GM18909 (cell line): ENCODE results near the gene TM9SF4.

Experiments
- ATAC-seq: cut with Tn5 transposase; IDR thresholded peaks from one replicate; pipeline ENCODE4 v1.9.1; 2021; ENCODE audit warnings: mild to moderate bottlenecking; ENCODE audit not compliant: unreplicated experiment, poor library complexity

TM9SF4 gene

DNA sequence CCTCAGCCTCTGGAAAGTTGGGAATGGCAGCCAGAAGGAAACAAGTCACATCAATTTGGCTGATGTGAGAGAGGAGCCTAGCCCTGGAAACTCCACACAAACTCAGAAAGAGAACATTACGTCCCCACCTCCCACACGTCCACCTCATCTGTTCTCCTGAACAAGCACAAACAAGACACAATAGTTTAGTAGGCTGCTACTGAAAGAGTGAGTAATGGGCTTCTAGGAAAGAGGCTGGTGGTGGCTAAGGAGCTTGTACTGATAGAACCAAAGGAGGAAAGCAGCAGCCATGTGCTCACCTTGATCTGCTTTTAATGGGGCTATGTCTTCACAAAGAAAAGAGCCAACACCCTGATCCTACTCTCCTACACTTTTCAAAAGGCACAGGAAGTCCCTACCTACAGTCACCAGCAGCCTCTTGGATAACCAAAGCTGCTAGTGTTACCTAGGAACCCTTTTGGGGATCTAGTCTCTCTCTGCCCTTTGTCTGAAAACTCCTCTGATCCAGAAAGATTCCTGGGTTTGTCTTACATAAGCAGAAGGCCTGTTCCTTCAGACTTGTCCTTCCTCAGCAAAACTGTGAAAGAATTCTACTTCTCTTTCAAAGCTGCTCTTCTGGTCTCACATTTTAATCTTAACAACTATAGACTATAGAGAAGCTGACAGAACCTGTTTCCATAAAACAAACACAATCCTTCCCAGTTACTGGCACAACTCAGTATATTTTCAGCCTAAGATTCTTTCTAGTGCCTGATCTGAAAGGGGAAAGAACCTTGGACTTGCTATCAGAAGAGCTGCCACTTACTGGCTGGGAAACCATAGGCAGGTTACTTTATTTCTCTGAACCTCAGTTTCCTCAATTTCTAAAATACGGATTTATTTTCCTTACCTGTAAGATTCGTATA is 94.9 kb downstream of the TM9SF4 start:
- no peak for ATAC-seq

DNA sequence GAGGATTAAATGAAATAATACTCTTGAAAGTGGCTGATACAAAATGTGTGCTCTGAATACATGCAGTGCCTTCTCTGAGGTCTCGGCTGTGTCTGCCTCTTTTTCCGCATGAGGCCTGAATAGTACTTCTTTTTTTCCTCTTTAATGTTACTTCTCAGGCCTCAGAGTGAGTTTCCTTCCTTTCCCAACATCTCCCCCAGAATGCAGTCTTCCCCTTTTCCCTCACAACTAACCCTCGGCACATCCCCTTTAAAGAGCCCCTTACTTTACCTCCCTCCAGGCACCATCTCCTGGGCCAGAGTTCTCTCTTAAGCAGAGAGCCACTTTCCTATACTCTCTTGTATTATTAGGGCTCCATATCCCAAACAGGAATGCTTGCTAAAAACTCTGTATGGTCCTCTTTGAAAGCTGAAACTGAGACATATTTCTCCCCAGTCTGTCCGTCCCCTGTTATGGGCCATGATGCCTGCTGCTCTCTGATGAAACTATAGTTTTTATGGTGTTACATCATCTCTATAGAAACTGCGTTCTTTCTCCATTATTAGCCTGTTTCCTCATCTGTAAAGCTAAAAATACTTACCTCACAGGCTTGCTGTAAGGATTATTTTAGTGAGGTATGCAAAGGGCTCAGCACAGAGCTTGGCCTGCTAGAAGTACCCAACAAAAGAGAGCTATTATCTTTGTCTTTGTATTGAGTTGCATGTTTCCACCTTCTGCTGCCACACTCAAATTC is 95.8 kb downstream of the TM9SF4 start:
- no peak for ATAC-seq

DNA sequence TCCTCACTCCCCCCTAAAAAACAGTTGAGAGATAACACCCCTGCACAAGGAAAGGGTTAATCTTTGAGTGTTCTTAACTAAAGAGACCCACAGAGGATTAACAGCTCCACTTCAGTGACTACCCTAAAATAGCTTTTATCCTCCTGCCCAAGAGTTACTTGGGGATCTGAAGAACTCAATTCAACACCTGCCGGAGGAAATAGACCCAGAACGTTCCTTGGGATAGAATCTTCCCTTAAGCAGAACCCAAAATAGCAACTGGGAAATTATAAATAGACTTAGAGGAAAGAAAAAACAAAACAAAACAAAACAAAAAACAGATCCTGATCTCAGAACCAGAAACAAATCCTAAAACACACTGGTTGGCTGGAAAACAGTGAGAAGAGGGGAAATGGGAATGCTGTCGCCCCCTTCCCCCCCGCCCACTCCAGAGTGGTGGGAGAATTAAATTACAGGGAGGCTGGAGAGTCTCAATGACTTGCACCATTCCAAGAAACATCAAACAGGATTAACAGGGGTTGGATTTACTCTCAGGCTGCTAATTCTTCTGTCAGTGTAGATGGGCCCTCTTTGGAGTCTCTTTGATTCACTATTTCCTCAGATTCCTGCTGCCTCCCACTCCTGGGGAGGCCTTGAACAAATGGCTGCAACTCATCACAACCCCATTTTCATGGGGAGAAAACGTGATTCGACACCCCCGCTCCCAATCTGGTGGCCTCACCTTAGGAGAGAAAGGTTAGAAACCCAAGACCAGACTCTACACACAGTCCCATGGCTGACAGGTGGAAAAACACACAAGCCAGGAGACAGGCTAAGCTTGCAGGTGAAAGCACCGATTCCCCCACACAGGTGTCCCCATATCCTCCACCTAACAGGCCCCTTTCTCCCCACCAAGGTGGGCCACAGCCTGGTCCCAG is 96.6 kb downstream of the TM9SF4 start:
- no peak for ATAC-seq

DNA sequence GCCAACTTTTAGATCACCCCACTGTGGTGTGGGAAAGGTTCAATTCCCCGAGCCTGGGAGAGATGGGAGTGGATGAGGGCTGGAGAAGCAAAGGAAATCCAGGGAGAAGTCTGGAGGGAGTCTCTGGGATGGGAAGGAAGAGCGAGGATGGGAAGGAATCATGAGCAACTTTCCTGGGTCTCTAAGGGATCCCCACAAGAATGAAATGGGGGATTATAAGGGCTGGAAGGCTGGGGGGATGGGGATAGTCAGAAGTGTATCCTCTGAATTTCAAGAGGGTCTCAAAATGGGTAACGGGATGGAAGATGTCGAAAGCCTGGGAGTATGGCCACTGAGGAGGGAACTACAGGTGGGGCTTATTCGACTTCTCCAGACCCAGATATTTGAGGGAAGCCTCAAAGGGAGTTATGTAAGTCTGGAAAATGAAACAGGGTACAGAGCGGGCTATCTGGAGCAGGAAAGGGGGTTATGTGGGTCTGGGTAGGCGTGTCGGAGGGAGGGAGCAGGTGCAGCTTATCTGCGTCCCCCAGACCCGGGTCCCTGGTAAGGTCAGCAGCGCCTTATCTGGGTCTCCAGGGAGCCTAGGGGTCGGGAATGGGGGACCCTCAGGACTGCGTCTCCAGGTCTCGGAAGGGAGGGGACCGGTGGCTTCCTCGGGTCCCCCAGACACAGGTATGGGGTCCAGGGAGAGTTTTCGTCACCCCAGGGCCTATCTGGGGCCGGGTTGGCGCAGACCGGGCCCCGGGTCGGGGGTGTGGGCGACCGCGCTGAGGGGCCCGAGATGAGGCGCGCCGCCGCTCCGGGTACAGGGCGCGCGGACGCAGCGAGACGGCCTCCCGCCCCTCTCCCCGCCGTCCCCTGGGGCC is 97.5 kb downstream of the TM9SF4 start:
- peak; percentile 7 for ATAC-seq

DNA sequence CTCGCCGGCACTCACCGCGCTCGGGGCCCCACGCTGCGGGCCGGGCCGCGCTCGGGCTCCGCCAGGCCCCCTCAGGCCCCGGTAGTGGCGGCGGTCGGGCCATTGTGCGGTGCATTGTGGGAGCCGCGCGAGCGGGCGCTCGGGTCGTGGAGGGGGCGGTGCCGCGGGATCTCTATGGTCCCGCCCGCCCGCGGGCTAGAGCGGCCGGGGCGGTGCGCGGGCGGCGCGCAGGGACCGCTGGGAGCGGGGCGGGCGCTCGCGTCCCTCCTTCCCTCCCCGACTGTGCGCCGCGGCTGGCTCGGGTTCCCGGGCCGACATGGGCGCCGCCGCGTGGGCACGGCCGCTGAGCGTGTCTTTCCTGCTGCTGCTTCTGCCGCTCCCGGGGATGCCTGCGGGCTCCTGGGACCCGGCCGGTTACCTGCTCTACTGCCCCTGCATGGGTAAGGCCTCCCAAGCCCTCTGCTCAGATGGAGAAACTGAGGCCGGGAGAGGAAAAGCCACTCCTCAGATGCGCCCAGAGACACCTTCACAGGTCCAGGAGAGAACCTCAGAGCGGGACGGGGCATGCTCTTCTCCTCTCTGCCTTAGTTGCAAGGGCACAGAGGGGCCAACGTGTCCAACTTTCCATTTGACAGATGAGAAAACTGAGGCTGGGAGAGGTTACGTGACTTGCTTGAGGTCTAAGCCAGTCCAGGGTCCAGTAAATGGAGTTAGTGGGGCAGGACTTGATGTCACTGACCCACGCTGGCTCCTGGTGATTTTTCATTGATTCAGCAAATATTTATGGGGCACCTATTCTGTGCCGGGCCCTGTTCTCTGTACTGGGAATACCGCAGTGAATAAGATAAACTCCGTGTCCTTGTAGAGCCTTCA is 98.3 kb downstream of the TM9SF4 start, which contains the start of the genes PLAGL2 and POFUT1:
PLAGL2 (minus strand) TSS at position 118 of the 873 bp plus-strand sequence. CDS start 5,565 bp downstream, outside the sequence.
POFUT1 (plus strand) TSS at position 255 of the 873 bp plus-strand sequence; CDS start at position 317, 62 bp downstream.
- ATAC-seq, result peak; percentile 87

DNA sequence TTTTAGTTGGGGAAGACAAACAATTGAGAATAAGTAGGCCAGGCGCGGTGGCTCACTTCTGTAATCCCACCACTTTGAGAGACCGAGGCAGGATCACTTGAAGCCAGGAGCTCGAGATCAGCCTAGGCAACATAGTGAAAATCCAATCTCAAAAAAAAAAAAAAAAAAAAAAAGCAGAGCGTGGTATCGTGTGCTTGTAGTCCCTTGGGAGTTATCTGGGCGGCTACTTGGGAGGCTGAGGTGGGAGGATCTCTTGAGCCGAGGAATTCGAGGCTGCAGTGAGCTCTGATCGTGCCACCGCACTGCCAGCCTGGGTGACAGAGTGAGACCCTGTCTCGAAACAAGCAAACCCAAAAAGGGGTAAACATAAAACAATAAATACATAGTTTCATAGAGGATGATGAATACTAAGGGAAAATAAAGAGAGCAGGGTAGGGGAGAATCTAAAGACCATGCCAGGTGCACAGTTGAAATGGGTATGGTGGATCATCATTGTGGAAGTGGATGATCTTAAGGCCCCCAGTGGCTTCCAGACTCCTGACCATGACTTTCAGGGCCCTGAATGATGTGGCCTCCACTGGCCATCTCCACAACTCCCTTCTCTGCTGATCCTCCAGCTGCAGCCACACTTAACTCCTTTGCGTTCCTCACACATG is 99.1 kb downstream of the TM9SF4 start:
- ATAC-seq, result no peak

DNA sequence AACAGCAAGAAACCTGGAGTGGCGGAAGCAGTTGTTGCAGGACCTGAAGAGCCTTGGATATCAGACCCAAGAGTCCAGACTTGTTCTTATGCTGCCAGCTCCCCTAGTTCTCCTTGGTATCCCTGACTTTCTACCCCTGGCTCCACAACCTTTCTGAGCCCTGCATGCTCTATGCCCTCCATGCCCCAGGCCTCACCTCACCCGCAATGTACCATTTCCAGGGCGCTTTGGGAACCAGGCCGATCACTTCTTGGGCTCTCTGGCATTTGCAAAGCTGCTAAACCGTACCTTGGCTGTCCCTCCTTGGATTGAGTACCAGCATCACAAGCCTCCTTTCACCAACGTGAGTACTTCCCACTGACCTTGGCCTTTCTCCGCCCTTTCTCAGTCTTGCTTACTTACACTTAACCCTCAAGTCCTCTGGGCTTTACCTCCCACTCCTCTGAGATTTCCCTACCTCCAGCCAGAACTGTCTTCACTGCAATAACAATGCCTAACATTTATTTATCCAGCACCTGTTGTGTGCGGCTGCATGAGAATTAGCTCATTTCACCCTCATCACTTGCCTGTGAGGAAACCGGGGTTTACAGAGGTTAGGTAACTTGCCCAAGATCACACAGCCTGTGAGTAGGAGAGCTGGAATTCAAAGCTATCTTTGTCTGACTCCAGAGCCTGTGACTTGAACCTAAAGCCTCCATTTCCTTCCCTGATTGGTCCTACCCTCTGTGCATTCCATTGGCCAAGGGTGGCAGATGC is 100.5 kb downstream of the TM9SF4 start:
- ATAC-seq, result no peak

GRCh38 chr20:32213870-32214269 is 104.4 kb downstream of the TM9SF4 start:
- no peak for ATAC-seq

GRCh38 chr20:32215147-32215546 is 105.6 kb downstream of the TM9SF4 start:
- no peak for ATAC-seq

DNA sequence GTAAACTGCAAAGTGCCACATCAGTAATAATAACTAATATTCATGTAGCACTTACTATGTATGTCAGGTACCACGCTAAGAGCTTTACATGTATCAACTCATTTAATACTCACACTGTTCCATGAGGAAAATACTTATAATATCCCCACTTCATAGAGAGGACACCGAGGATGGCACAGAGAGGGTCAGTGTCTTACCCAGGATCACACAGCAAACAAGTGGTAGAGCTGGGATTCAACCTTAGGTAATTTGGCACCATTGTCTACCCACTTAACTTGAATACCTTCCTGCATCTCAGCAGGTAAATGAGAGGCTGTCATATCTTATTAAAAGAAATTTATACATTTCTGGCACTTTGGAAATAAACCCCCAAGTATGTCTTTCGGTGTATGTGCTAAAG is 106.2 kb downstream of the TM9SF4 start:
- no peak for ATAC-seq

GRCh38 chr20:32216179-32217142 is 106.9 kb downstream of the TM9SF4 start:
- no peak for ATAC-seq
